ENCODE data around the gene ELF5.

- TF ChIP-seq SIN3A (IDR thresholded peaks at IDR 0.05; ENCODE audit: low read depth, low read length): no peak
- TF ChIP-seq EZH2 (IDR thresholded peaks at IDR 0.05; ENCODE audit: borderline replicate concordance, control insufficient read depth, low read depth, low read length): no peak
- no peak for TF ChIP-seq MAX (IDR thresholded peaks at IDR 0.05; ENCODE audit: low read depth, low read length)
- no peak for TF ChIP-seq NR2C2 (IDR thresholded peaks at IDR 0.05; ENCODE audit: borderline replicate concordance, control insufficient read depth, insufficient read length, low read depth)
- TF ChIP-seq, protein P1, sequence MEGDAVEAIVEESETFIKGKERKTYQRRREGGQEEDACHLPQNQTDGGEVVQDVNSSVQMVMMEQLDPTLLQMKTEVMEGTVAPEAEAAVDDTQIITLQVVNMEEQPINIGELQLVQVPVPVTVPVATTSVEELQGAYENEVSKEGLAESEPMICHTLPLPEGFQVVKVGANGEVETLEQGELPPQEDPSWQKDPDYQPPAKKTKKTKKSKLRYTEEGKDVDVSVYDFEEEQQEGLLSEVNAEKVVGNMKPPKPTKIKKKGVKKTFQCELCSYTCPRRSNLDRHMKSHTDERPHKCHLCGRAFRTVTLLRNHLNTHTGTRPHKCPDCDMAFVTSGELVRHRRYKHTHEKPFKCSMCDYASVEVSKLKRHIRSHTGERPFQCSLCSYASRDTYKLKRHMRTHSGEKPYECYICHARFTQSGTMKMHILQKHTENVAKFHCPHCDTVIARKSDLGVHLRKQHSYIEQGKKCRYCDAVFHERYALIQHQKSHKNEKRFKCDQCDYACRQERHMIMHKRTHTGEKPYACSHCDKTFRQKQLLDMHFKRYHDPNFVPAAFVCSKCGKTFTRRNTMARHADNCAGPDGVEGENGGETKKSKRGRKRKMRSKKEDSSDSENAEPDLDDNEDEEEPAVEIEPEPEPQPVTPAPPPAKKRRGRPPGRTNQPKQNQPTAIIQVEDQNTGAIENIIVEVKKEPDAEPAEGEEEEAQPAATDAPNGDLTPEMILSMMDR (IDR thresholded peaks at IDR 0.05 in 2 of 3, conservative IDR thresholded peaks at IDR 0.05 in 1 of 3; ENCODE audit: control insufficient read depth in 2 of 3, extremely low read depth in 1 of 3, insufficient read depth in 1 of 3, low read depth in 3 of 3, low read length in 3 of 3): no peak
Measured at GRCh38 chr11:34451053-34451452, 62.5 kb downstream of the ELF5 start.
